ENCODE data around the gene FOXO4.
"Not testable (repeated sequence)": the region's sequence is repeated elsewhere in the genome, so short reads cannot be mapped to it uniquely, and the experiment has no call there.

The FOXO4 gene, protein sequence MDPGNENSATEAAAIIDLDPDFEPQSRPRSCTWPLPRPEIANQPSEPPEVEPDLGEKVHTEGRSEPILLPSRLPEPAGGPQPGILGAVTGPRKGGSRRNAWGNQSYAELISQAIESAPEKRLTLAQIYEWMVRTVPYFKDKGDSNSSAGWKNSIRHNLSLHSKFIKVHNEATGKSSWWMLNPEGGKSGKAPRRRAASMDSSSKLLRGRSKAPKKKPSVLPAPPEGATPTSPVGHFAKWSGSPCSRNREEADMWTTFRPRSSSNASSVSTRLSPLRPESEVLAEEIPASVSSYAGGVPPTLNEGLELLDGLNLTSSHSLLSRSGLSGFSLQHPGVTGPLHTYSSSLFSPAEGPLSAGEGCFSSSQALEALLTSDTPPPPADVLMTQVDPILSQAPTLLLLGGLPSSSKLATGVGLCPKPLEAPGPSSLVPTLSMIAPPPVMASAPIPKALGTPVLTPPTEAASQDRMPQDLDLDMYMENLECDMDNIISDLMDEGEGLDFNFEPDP

DNA sequence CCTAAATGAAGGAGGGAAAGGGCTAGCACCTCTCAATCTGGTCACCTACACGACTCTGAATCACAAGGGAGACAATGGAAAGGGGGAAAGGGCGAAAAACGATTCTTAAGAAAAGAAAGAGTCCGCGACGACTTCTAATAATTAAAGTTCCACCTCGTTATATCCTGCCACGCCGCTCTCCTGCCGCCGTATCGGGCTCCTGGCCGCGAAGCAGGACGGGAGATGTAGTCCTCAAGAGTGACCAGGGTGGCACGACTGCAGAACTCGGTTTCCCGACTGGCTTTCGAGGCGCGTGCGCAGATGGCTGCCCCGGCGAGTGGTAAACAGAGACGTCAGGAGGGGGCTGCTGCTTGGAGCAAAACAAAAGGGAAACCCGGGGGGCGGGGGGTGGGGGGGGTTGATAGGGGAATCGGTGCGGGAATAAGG, at the start of gene FOXO4:
Gene FOXO4, plus strand, starts transcription at position 297 of the 426 bp plus-strand sequence. CDS start 678 bp downstream, outside the sequence.
- DNase-seq: peak; percentile 86

DNA sequence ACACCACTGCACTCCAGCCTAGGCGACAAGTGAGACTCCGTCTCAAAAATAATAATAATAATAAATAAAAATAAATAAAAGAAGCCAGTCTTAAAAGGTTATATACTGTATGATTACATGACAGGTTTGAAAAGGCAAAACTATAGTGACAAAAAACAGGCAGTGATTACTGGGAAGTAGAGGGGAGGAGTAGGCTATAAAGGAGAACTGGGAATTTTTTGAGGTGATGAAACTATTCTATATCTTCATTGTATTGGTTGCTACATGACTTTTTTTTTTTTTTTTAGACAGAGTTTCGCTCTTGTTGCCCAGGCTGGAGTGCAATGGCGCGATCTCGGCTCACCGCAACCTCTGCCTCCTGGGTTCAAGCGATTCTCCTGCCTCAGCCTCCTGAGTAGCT, 47.8 kb upstream of the FOXO4 start:
- not testable (repeated sequence) for DNase-seq

DNA sequence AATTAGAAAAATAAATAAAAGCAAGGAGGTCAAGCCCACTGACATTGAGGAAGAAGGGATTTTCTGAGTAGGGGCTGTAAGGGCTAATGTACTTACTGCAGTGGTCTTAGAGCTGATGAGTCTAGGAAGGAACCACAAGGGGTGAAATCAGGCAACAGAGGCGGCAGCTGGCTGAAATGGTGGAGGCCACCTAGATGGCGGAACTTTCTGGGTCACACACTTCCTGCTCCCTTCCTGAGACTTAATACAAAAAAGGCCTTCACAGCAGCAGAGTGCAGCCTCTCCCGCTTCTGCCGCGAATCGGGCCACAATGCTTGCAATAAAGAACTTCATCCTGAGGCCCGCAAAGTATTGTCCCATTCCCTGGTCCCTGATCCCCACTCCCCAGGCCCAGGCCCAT, 42.9 kb upstream of the FOXO4 start:
- DNase-seq: no peak

DNA sequence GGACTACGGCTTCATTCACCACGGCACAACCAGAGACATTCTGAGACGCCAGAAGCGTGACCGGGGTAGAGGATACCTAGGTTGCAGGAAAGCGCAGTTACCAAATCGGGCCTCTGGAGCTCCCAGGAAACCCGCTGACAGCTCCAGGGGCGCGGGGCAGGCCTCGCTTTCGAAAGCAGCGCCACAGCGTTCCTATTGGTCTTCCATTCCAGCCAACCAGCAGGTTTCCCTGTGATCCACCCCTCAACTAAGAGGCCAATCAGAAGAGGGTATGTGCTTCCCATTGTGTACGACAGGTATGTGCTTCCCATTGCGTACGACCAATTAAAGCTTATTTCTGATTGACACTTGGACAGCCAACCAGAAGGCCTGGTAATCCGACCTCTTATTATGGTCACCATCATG, 42.4 kb upstream of the FOXO4 start:
- DNase-seq: no peak

DNA sequence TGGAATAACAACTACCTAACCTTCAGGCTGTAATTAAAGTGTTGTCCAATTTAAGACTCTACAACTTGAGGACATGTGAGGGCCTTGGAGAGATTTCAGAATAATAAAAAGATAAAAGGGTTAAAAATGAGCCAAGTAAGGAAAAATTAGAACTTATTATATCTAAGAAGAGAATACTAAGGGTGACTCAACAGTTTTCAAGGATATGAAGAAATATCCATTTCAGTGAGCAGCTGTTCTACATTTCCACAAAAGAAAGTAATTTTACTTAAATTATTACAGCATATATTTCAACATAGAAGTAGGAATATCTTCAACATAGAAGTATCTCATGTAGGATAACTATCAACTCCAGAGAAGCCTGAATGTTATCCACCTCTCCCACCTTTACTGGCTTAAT, 38.8 kb upstream of the FOXO4 start:
- DNase-seq: no peak

DNA sequence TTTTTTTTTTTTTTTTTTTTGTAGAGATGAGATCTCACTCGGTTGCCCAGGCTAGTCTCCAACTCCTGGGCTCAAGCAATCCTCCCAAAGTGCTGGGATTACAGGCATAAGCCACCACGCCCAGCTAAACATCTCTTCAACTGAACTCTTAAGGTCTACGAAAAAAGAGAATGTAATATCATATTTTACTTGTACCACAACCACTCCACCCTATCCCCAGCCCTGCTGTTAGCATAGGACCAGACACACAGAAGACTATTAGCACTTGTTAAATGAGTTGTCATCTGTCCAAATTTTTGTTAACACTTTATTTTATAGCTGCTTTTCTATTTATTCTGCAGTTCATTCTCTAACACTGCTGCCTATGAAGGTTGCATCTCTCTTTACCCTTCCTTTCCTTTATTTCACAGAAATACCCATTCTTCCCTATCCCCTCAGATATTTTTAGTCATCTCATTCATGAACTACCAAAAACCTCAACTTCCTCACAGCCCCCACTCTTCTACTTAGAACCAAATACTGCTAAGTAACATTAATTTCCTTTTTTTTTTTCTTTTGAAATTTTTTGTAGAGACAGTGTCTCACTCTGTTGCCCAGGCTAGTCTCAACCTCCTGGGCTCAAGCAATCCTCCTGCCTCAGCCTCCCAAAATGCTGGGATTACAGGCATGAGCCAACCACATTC, 37.7 kb upstream of the FOXO4 start:
- DNase-seq: no peak

DNA sequence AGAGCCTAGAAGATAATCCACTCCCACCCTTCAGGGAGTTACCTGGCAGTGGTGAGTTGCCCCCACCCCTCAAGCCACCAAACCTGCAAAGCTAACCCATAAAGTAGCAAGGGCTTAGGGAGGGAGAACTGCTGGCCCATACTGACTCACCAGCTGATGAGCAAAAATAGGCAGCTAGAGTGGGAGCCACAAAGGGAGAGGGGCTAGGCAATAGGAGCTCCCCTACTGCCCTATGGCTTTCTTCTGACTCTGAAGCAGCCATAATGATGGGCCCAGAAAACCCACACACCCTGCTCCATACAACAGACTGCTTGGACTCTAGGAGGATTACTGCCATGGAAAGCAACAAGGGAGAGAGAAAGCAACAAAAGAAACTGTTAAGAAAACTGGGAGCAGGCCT, 35.5 kb upstream of the FOXO4 start:
- no peak for DNase-seq

DNA sequence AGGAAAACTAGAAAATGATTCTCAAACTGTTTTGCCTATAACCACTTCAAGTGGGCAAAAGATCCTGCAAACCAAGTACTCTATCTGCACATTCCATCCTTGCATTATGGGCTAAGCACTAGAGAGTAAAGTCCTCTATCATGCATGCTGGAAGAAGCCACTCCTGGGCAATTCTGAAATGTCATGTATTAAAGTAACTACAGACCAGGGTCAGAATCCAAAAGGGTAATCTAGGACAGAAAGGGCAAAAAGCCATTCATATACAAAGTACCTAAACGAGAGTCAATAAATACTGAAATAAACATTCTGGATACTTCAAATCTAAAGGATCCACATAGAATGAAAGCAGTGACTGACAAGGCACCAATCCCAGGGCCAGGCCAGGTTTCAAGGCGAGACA, 28.6 kb upstream of the FOXO4 start:
- DNase-seq: no peak

DNA sequence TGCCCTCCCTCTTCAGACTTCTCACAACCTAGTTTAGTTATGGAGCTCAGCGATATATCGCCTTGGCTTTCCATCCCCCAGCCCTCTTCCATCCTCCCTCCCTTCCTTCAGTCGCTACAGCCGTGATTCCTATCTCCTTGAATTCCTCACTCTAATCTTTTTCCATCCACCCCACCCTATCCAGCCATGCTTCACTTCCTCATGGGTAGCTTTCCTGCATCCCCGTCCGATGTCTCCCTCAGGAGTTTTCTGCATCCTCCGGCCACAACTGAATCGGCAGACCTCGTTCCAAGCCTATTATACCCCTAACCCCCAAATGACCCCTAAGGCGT, 28.0 kb upstream of the FOXO4 start:
- no peak for DNase-seq

DNA sequence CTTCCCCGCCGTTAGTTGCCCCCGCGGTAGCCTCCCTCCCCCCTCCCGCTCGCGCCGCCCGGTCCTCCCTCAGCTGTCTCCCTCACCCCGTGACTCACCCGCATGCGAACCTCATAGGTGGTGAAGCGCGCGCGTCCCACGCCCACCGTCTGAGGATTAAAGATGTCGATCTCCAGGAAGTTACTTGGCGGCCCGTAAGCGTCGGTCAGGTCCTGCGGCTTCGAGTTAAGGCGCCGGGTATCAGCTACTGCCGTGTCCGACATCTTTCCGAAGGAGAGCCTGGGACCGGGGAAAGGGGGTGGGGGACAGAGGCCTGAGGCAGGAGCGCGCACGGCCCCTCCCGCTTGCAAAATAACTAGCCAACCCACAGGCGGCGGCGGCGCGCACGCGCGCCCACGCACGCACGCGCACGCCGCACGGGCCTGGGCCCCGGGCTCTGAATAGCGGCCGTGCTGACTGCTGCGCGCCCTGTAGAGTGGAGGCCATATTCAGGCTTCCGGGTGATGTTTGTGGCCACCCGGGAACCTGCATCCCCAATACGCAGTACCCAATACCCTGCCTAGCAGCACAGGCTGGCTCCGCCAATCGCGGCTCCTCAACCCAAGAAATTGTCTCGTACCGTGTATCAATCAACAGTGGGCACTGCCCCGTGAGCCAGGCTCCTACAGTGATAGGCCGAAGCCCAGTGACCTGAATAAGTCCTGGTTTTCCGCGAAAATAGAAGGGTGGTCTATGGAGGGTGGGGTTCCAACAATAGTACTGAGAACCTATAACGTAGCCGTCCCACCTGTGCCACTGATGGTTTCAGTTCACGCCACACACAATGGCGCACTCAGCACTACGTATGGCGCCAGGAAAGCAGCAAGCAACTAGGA, 27.4 kb upstream of the FOXO4 start, which contains the start of gene SNX12:
Gene SNX12, minus strand, starts transcription at position 291 of the 875 bp plus-strand sequence. Its CDS starts 28 bp downstream, at position 263.
- peak; percentile 81 for DNase-seq

DNA sequence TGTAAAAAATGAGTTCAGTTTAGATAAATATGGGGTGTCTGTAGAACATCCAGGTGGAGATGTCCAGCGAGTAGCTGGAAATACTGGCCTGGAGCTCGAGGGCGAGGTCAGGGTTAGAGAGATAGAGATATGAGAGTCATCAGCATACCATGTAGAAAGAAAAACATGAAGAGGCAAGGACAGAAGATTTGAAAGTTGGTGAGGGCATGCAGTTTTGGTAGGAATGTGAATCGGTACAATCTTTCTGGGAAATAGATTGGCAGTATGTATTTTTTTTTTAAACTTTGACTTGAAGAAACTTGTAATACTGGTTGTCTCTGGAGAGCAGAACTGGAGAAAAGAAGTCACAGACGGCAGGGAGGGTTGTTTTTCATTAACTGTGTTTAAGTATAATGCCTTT, 25.1 kb upstream of the FOXO4 start:
- no peak for DNase-seq

DNA sequence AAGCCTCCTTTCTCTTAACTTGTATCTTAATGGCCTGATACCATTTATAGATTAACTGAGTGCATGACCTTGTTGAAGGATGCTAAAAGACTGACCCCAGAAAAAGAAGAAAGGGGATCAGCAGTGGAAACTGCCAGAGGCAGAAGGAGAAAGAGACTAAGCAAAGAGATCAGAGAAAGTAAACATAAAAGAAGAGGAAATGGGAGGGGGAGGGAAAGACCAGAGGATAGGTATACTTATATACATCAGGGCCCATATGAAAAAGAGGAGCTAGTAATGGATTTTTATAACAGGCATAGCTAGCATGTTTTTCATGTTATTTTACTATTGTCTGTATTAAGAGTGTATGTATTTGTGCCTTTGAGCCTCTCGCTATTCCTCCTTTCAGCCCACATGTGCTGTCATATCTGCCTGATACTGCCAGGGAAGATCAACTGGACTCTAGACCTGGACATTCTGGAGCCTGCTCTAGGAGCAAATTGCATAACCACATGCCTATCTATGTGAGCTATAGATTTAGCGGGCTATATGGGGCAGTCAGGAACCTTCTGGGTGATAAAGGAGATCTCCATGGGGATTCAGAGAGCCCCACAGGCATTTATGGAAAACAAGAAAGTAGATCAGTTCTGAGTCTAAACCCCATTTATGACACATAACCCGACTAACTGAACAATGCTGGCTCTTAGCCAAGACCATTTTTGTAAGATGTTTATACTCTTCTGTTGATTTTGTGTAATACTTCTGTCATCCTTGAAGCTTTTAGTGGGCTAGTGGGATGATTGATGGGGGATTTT, 14.1 kb upstream of the FOXO4 start:
- no peak for DNase-seq

DNA sequence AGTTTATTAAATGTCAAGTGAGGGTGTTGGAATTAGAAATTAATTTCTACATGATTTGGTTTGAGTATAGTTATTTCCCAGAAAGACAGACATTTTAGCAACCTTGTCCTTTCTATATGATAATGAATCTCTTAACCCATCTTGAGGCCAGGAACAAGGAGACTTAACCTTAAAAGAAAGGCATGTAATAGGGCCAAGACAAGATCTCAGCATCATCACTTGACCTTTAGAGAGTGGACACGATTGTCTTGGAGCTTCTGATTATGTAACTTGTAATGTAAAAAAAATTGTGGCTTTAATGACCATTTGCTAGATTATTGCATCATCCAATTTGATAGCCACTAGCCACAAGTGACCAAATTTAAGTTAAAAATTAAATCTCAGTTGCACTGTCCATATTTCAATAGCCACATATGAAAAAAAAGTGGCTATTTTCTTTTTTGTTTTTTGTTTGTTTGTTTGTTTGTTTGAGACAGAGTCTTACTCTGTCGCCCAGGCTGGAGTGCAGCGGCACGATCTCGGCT, 13.5 kb upstream of the FOXO4 start:
- no peak for DNase-seq

DNA sequence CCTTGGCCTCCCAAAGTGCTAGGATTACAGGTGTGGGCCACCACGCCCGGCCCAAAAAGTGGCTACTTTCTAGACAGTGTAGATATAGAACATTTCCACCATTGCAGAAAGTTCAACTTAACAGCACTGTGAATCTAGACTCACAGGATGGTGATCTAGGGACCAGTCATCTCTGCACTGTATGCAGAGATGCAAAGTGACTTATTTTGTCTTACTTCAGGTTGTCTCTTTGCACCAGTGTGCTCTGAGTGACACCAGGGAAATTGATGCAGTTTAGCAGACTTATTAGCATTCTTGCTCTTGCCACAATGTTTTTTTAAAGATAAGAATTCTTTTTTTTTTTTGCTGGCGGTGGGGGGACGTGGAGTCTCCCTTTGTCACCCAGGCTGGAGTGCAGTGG, 12.8 kb upstream of the FOXO4 start:
- DNase-seq: no peak

DNA sequence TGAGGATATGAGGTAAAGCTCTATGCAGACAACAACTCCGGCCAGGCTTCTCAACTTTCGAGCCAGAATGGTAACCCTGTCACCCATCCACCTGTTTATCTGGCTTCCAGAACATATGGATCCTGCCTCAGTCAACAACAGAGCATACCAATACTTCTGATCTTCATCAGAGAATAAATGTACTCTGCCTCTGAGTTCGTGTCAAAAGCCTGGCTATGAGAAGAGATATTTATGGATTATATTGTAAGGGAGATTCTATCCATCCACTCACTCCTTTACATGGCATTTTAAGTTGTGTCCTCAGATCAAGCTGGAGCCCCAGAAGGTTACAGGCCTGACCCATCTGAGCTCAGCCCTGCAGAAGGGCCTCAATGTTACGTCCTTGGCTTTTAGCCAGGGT, 9.8 kb upstream of the FOXO4 start:
- no peak for DNase-seq

DNA sequence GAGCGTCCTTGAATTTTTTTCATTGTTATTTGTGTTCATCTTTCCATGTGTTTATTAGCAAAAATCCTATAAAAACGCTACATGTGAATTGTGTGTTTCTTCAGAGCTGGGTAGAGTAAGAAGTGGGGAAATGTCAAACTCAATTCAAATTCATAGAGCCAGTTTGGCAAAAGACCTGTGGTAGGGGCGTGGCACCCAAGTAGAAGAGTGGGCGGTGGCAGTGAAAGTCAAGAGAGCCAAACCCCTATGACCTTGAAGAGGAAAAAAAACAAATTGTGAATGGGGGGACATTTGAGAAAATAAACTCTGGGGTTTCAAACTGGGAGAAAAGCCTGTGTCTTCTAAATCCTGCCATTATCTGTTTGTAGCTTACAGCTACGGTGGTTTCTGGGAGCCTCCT, 4.4 kb upstream of the FOXO4 start:
- DNase-seq: no peak

DNA sequence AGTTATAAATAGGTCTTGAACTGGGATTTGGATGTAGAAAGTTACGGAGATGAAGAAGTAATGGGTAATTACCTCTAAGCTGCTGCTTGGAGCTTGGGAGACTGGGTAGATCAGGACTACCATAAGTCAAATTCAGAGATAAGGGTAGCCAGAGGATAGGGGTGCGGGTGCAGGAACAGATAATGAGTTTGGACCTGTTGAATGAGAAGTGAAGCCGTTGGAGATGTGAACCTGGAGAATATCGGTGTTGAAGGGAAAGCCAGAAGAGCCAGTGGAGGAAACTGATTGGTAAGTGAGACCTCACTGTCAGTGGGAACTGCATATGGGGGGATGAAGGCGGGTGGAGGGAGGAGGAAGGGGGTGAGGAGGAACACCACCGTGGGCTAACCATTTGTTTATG, 618 bp upstream of the FOXO4 start:
- DNase-seq: no peak

DNA sequence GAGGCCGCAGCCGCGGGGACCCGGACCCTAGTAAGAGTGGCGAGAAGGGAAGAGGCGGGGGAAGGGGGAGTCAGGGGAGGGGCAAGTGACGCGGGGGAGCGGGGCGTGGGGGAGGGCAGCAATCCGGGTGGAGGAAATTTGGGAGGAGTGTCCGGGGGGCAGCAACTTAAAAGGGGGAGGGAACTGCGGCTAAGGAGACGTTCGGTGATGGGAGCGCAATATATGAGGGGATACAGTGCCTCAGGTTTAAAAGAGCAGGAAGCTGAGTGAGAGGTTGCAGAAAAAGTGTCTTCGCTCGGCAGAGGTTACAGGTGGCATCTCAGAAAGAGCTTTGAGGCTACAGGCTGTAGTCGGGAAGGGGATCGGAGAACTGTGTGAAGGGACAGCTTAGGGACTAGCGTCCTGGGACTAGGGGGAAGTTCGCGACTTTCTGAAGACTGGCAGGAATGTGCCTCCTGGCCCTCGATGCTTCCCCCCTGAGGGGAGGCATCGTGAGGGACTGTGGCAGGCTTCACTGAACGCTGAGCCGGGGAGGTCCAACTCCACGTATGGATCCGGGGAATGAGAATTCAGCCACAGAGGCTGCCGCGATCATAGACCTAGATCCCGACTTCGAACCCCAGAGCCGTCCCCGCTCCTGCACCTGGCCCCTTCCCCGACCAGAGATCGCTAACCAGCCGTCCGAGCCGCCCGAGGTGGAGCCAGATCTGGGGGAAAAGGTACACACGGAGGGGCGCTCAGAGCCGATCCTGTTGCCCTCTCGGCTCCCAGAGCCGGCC, 519 bp downstream of the FOXO4 start:
- no peak for DNase-seq

DNA sequence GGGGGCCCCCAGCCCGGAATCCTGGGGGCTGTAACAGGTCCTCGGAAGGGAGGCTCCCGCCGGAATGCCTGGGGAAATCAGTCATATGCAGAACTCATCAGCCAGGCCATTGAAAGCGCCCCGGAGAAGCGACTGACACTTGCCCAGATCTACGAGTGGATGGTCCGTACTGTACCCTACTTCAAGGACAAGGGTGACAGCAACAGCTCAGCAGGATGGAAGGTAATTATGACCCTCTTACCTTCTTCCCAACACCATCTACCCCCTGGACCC, 1.0 kb downstream of the FOXO4 start:
- DNase-seq: no peak

DNA sequence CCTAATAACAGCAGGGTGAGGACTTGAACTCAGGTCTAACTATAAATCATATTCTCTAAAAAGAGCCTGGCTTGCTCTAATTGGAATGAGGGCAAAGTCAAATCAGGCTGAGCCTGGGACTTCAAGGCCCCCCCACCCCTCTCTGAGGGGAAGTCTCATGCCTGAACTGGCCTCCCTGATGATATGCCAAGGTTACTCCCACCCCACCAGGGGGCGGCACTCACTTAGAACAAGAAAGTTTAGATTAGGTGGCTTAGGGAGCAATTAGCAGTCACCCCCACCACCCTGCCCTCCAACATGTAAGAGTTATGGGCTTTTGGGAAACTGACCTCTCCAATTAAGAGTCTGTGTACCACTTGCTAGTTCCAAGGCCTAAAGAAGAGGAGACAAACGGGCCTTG, 2.7 kb downstream of the FOXO4 start:
- peak; percentile 76 for DNase-seq

DNA sequence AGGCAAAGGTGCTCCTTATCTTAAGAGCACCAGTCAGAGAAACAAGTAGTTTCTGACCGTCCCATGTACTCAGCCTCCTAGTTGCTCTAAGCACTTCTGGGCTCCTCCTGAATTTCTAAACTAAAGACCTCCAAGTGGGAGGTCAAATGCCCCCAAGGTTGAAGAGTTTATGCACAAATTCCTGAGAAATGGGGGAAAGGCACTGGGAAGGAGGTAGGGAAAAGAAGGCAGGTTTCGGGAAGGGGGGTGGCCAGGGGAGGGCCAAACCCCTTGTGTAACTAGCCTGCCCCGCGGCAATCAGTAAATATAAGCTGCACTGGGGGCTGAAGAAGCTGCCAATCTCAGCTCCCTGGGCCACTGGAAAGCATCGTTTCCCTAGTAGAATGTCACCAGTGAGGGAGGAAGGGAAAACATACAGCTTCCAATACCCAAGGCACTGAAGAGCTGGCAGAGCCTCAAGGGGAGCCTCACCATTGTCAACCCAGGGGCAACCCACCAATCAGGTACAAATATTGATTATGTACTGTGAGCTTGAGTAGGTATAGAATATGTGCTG, 3.4 kb downstream of the FOXO4 start:
- no peak for DNase-seq

All from stimulated activated CD4-positive, alpha-beta T cell treated with anti-CD3 and anti-CD28 coated beads, Interleukin-4, amount 100 ng/mL, for 1 hour (primary cell).